ENCODE measurements around the gene EDDM3A. TPM values are rescaled to one million over a fixed set of nuclear protein-coding genes. Genes with fewer than 3 reads are reported as not detected.

EDDM3A gene
- total RNA-seq, 1 donor from 2014 or later: not detected

- DNase-seq (ENCODE audit: low spot score): no peak
Measured at GRCh38 chr14:20789230-20789813, 43.6 kb downstream of the EDDM3A start.

GRCh38 chr14:20790464-20791116 lies 44.9 kb downstream of the EDDM3A start:
- DNase-seq (ENCODE audit: low spot score): no peak

GRCh38 chr14:20791187-20791586 lies 45.5 kb downstream of the EDDM3A start:
- DNase-seq (ENCODE audit: low spot score): no peak

- no peak for DNase-seq (ENCODE audit: low spot score)
Measured at GRCh38 chr14:20791597-20791996, 45.9 kb downstream of the EDDM3A start.

GRCh38 chr14:20792556-20792955 lies 46.9 kb downstream of the EDDM3A start:
- no peak for DNase-seq (ENCODE audit: low spot score)

GRCh38 chr14:20794644-20795369 lies 49.1 kb downstream of the EDDM3A start:
- DNase-seq (ENCODE audit: low spot score): no peak

- no peak for DNase-seq (ENCODE audit: low spot score)
Measured at GRCh38 chr14:20797164-20797563, 51.5 kb downstream of the EDDM3A start.

Other genes with a start within 250 kb of the EDDM3A start
- gene RNASE10, start 240.3 kb upstream of the EDDM3A start, total RNA-seq: 0.65 TPM
- not detected for gene RNASE9, start 184.8 kb upstream of the EDDM3A start, total RNA-seq
- not detected for gene RNASE11, start 157.9 kb upstream of the EDDM3A start, total RNA-seq
- gene RNASE12, start 154.5 kb upstream of the EDDM3A start, total RNA-seq: not detected
- not detected for gene OR6S1, start 104.2 kb upstream of the EDDM3A start, total RNA-seq
- 26.5 TPM for gene RNASE4, start 61.3 kb upstream of the EDDM3A start, total RNA-seq
- 5.5 TPM for gene ANG, start 57.1 kb upstream of the EDDM3A start, total RNA-seq
- gene EDDM3B, start 22.5 kb downstream of the EDDM3A start, total RNA-seq: not detected
- 5.8 TPM for gene RNASE6, start 35.4 kb downstream of the EDDM3A start, total RNA-seq
- gene RNASE1, start 57.0 kb downstream of the EDDM3A start, total RNA-seq: 67.3 TPM
- not detected for gene RNASE3, start 145.5 kb downstream of the EDDM3A start, total RNA-seq
- gene RNASE2, start 209.6 kb downstream of the EDDM3A start, total RNA-seq: 1.1 TPM
- 70.0 TPM for gene METTL17, start 244.1 kb downstream of the EDDM3A start, total RNA-seq

Data from ureter (tissue), 1 donor.